Measurements from ENCODE around the gene SALL2. TPM values are rescaled to one million over a fixed set of nuclear protein-coding genes. Genes with fewer than 3 reads are reported as not detected.

The SALL2 gene
- total and polyA plus RNA-seq, 9 donors: 11.9 to 38.8 (median 25.9) TPM

- 49 to 63% (median 55%) methylated on average over 1 of the region's 1 CpG for WGBS, 3 donors
- no peak overlapping the region for H3K27ac ChIP-seq
- no peak for DNase-seq
- H3K27me3 ChIP-seq: no peaks in the 10 kb centered on the region
- no peaks in the 10 kb centered on the region for H3K4me1 ChIP-seq (ENCODE audit: insufficient read depth)
- TF ChIP-seq, protein P1, sequence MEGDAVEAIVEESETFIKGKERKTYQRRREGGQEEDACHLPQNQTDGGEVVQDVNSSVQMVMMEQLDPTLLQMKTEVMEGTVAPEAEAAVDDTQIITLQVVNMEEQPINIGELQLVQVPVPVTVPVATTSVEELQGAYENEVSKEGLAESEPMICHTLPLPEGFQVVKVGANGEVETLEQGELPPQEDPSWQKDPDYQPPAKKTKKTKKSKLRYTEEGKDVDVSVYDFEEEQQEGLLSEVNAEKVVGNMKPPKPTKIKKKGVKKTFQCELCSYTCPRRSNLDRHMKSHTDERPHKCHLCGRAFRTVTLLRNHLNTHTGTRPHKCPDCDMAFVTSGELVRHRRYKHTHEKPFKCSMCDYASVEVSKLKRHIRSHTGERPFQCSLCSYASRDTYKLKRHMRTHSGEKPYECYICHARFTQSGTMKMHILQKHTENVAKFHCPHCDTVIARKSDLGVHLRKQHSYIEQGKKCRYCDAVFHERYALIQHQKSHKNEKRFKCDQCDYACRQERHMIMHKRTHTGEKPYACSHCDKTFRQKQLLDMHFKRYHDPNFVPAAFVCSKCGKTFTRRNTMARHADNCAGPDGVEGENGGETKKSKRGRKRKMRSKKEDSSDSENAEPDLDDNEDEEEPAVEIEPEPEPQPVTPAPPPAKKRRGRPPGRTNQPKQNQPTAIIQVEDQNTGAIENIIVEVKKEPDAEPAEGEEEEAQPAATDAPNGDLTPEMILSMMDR (IDR thresholded peaks at IDR 0.05): no peak
- TF ChIP-seq POLR2A (IDR thresholded peaks at IDR 0.05): no peak
- no peak for TF ChIP-seq EP300 (IDR thresholded peaks at IDR 0.05)
- no peak overlapping the region for H3K4me3 ChIP-seq
- H3K9me3 ChIP-seq: no peaks in the 10 kb centered on the region
- intact Hi-C loops (cut with DNase I): no loop called here
- H3K36me3 ChIP-seq: no peaks in the 10 kb centered on the region
These were observed 39.5 kb downstream of the SALL2 start for GRCh38 chr14:21486640-21487087.

- peak; percentile 92 to 96 (median 94) for DNase-seq
- peak within 1 kb of the TSS; percentile 79 for H3K4me3 ChIP-seq
- peak within 1 kb of the TSS; percentile 58 to 66 for H3K27ac ChIP-seq
- TF ChIP-seq EP300 (IDR thresholded peaks at IDR 0.05) (peak; percentile 35), POLR2A (IDR thresholded peaks at IDR 0.05) (peak; percentile 80)
- TF ChIP-seq, protein P1 (IDR thresholded peaks at IDR 0.05): peak; percentile 96 to 99 (median 98)
- 0 to 1% (median 0%) methylated on average over 49 of the region's 49 CpGs for whole genome bisulfite sequencing, 3 donors
- peaks cover 5% of the 10 kb centered on the region for H3K4me1 ChIP-seq (ENCODE audit: insufficient read depth)
- H3K36me3 ChIP-seq: no peaks in the 10 kb centered on the region
- intact Hi-C loops (cut with DNase I): loop anchor here in 1 of 4 donors (2.0 kb wide), 1 partner anchor 20 kb away; the partner anchor contains the start of gene CHD8
- no peaks in the 10 kb centered on the region for H3K9me3 ChIP-seq
- no peaks in the 10 kb centered on the region for H3K27me3 ChIP-seq
These were observed 49.0 kb downstream of the SALL2 start, which contains the start of the genes RAB2B and TOX4 for GRCh38 chr14:21476925-21477681. TSS of gene RAB2B (minus strand) at chr14:21476959. CDS start at chr14:21476872, 87 bp downstream. TSS of gene TOX4 (plus strand) at chr14:21477195. CDS start at chr14:21477279, 84 bp downstream.

GRCh38 chr14:21476523-21476924 is 49.6 kb downstream of the SALL2 start:
- Histone ChIP-seq H3K4me1 (ENCODE audit: insufficient read depth) (peaks cover 5% of the 10 kb centered on the region), H3K9me3 (no peaks in the 10 kb centered on the region), H3K27ac (peak overlapping the region; percentile 58 to 66), H3K4me3 (peak overlapping the region; percentile 79), H3K36me3 (no peaks in the 10 kb centered on the region), H3K27me3 (no peaks in the 10 kb centered on the region)
- peak; percentile 80 to 92 (median 87) for DNase-seq
- intact Hi-C loops (cut with DNase I): loop anchor here in 1 of 4 donors (2.0 kb wide), 1 partner anchor 20 kb away; the partner anchor contains the start of gene CHD8
- TF ChIP-seq EP300 (IDR thresholded peaks at IDR 0.05) (no peak), POLR2A (IDR thresholded peaks at IDR 0.05) (no peak)
- TF ChIP-seq, protein P1 (IDR thresholded peaks at IDR 0.05): no peak
- 1% methylated on average over 22 to 27 of the region's 27 CpGs for WGBS, 3 donors

GRCh38 chr14:21475767-21476522 is 50.2 kb downstream of the SALL2 start:
- Histone ChIP-seq H3K27me3 (no peaks in the 10 kb centered on the region), H3K36me3 (no peaks in the 10 kb centered on the region)

More at GRCh38 chr14:21475767-21476522, 50.2 kb downstream of the SALL2 start:
- DNase-seq: no peak
- intact Hi-C loops (cut with DNase I): loop anchor here in 1 of 4 donors (2.0 kb wide), 1 partner anchor 19 kb away; the partner anchor contains the start of gene CHD8
- H3K4me1 ChIP-seq (ENCODE audit: insufficient read depth): peaks cover 5% of the 10 kb centered on the region
- peak overlapping the region in 1 of 2 donors; percentile 66 for H3K27ac ChIP-seq
- TF ChIP-seq, protein P1 (IDR thresholded peaks at IDR 0.05): no peak
- no peak for TF ChIP-seq EP300 (IDR thresholded peaks at IDR 0.05)
- no peak for TF ChIP-seq POLR2A (IDR thresholded peaks at IDR 0.05)
- peak overlapping the region; percentile 79 for H3K4me3 ChIP-seq
- no peaks in the 10 kb centered on the region for H3K9me3 ChIP-seq
- whole genome bisulfite sequencing, 3 donors: 26 to 33% (median 31%) methylated on average over 10 of the region's 10 CpGs
